Stimulated activated naive CD8-positive, alpha-beta T cell treated with anti-CD3 and anti-CD28 coated beads, Interleukin-15, amount 100 ng/mL, for 72 hours (primary cell): ENCODE measurements around the gene CYP1A2.
"Not testable (repeated sequence)": the region's sequence is repeated elsewhere in the genome, so short reads cannot be mapped to it uniquely, and the experiment has no call there.

Experiments
- ATAC-seq: fragments of 150-1000 bp; cut with Tn5 transposase; 2 replicates; pipeline ENCODE4 v1.10.0; 2021; ENCODE audit warnings: mild to moderate bottlenecking, moderate library complexity
- DNase-seq, 2 donors: peaks; one replicate each; pipeline ENCODE4 v3.0.0; 2021 to 2022
- H3K27ac Mint-ChIP-seq, 2 donors: one replicate each; pipeline ENCODE4 v1.8.0; 2022; ENCODE audit warnings: mild to moderate bottlenecking in 2 of 2, mixed read lengths in 2 of 2, moderate library complexity in 2 of 2
- H3K27me3 Mint-ChIP-seq: one replicate; pipeline ENCODE4 v1.8.0; 2022; ENCODE audit warnings: mixed read lengths
- H3K4me1 Mint-ChIP-seq: one replicate; pipeline ENCODE4 v1.8.0; 2022; ENCODE audit warnings: mild to moderate bottlenecking, mixed read lengths
- H3K4me3 Mint-ChIP-seq, 2 donors: one replicate each; pipeline ENCODE4 v1.8.0; 2022; ENCODE audit warnings: mild to moderate bottlenecking in 2 of 2, mixed read lengths in 2 of 2, moderate library complexity in 1 of 2
- H3K9me3 Mint-ChIP-seq, 2 donors: one replicate each; pipeline ENCODE4 v1.8.0; 2022; ENCODE audit warnings: mixed read lengths in 2 of 2

Gene CYP1A2

DNA sequence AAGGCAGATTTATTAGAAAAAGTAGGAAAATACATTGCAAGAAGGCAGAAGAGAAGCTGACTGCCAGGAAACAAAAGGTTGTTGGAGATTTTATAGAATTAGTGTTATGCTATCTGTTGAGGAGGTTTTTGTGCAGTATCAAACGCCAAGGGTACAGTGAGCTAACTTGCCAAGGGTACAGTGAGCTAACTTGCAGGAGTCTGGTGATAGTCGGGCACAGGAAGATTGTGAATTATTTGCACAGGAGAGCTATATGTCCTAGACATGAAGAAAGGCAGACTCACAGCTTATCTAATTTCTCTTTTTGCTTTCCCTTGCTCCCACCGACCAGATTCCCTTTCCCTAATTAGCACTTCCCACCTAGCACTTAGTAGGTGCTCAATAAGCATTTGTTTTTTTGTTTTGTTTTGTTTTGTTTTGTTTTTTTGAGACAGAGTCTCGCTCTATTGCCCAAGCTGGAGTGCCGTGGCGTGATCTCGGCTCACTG lies 30.6 kb downstream of the CYP1A2 start:
- Mint-ChIP-seq H3K9me3 (no peaks in the 10 kb centered on the region), H3K27ac (peak overlapping the region; percentile 99), H3K4me1 (peaks cover 77% of the 10 kb centered on the region), H3K4me3 (peak overlapping the region; percentile 86 to 96), H3K27me3 (no peaks in the 10 kb centered on the region)
- ATAC-seq (no peak), DNase-seq (no peak)

DNA sequence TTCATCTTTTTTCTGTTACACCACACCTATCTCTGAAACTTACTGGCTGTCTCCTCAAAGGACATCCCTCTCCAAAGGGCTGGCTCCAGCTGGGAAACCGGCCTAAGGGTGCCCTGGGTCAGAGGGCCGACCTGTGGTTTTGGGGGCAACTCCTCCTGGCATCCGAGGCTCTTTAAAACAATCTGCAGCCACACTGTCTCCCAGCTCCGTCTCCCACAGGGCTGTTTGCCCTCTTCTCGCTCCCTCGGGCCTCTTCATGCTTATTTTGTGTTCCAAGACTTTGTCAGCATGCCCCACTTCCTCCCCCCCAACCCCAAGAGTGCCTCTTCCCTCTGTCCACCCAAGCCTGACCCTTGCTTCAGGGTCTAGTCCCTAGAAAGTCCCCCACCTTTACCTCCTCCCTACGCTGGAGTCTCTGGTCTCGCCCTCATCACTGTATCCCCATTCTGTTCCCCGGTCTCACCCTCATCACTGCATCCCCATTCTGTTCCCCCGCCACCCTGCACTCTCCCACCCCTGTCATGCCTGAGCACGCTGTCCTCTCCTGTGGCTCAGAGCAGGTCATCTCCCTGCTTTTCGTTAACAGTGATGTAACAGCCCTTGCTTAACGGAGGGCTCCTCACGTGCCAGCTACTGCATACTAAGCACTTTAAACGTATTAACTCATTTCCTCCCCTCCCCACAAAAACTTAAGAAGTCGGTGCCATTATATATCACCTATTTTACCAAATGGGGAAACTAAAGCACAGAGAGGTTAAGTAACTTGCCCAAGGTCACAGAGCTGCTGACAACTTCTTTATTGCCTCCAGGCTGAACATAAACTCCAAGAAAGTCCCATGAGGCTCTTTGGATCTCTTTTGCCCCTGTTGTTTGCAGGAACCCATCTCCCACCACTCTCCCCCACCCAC lies 32.1 kb downstream of the CYP1A2 start:
- ATAC-seq (peak; percentile 38), DNase-seq (peak; percentile 45 to 69)
- no peaks in the 10 kb centered on the region for H3K27me3 Mint-ChIP-seq
- H3K27ac Mint-ChIP-seq = peak overlapping the region; percentile 92 to 97
- H3K9me3 Mint-ChIP-seq = no peaks in the 10 kb centered on the region
- H3K4me1 Mint-ChIP-seq = peaks cover 80% of the 10 kb centered on the region
- peak overlapping the region; percentile 86 to 96 for H3K4me3 Mint-ChIP-seq

DNA sequence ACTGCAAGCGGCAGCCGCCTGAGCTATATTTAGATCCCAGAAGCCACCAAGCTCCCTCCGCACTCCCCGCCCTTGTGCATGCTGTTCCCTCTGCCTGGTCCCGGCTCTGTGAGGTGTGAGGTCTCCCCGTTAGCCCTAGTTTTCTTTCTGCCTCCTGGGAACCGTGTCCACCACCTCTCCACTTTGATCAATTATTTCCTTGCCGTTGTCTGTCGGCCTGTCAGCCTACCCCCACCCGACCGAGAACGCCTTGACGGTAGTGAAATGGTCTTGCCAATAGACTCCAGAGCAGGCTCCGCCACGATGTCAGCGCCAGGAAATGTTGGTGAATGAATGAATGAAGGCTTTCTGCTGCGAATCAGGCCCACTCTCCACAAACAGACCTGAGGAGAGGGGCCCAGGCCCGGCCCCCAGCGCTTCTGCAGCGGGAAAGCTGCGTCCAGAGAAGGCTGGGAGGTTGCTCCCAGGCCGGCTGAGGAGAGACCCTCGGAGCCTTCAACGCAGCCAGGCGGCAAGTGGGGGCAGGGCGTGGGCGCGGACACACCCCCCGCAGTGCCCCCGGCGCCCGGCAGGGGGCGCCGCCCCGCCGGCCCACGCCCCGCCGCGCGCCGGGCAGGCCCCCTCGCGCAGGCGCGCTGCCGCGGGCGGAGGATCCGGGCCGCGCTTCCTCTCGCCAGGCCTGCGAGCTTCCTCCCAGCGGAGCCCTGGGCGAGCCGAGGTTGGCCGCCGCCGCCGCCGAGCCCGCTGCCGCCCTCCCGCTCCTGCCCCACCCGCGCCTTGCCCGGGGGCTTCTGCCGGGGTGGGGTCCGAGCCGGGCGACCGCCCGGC lies 33.0 kb downstream of the CYP1A2 start, which contains the start of gene CSK:
TSS of gene CSK (plus strand) at position 650 of the 828 bp plus-strand sequence. CDS start 16,218 bp downstream, outside the sequence.
- H3K4me1 Mint-ChIP-seq = peaks cover 80% of the 10 kb centered on the region
- H3K27me3 Mint-ChIP-seq = no peaks in the 10 kb centered on the region
- peak; percentile 58 for ATAC-seq
- H3K27ac Mint-ChIP-seq = peak within 1 kb of the TSS; percentile 95 to 97
- H3K9me3 Mint-ChIP-seq = no peaks in the 10 kb centered on the region
- peak; percentile 84 to 87 for DNase-seq
- H3K4me3 Mint-ChIP-seq = peak within 1 kb of the TSS; percentile 86 to 98

DNA sequence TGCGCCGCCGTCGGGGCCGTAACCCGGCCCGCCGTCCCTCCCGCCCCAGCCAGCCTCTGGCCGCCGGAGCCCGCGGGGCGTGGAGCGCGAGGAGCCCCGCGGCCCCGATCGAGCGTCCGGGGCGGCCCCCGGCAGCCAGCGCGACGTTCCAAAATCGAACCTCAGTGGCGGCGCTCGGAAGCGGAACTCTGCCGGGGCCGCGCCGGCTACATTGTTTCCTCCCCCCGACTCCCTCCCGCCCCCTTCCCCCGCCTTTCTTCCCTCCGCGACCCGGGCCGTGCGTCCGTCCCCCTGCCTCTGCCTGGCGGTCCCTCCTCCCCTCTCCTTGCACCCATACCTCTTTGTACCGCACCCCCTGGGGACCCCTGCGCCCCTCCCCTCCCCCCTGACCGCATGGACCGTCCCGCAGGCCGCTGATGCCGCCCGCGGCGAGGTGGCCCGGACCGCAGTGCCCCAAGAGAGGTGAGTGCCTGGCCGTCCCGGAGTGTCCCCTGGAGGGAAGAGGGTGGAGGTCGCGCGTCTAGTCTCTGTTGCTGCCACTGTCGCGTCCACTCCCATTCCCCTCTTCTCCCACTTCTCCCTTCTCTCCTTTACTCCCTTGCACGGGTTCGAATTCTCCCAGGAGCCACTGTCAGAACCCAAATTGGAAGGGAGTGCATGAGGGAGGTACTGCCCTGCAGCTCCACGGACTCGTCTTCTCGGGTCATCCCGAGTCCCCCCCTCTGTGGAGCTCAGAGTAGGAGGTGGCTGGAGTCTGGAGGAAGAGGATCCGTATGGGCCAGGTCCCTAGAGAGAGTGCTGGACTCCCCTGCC lies 33.8 kb downstream of the CYP1A2 start:
- Mint-ChIP-seq H3K4me3 (peak overlapping the region; percentile 82 to 98), H3K9me3 (no peaks in the 10 kb centered on the region), H3K4me1 (peaks cover 80% of the 10 kb centered on the region), H3K27ac (peak overlapping the region; percentile 93 to 95), H3K27me3 (no peaks in the 10 kb centered on the region)
- peak in 1 of 2 donors; percentile 64 for DNase-seq
- peak; percentile 14 for ATAC-seq

DNA sequence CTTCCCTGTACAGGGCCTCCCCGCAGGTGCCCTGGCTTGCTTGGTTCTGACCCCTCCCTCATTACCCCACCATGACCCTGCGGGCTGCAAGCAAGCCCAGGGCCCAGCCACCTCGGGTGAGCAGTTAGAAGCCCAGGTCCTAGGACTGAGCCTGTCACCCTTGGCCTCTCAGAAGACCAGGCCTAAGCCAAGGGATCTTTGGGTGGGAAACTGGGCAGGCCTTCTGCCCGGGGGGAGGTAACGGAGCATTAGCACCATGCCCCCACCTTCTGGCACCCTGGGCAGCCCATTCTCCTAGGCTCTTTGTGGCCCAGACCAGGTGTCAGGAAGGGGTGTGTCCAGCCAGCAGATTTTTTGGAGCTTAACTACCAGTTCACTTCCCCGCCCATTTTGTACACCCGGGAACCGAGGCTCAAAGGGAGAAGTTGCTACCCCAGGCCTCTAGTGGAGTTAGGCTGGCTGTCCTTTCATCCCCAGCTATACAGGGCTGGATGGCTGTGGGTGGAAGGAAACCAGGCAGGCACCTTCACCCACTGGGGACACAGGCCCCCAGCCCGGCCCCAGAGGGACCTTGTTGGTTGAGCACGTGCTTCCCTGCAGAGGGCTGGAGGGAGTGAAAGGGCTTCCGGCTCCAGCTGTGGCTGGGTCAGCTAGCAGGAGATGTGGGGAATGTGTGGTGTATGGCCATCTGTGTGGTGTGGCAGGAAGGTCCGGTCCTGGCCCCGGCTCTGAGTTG lies 34.6 kb downstream of the CYP1A2 start:
- H3K27me3 Mint-ChIP-seq = no peaks in the 10 kb centered on the region
- DNase-seq = peak in 1 of 2 donors; percentile 53
- no peaks in the 10 kb centered on the region for H3K9me3 Mint-ChIP-seq
- H3K27ac Mint-ChIP-seq = peak overlapping the region; percentile 93 to 95
- no peak for ATAC-seq
- H3K4me1 Mint-ChIP-seq = peaks cover 80% of the 10 kb centered on the region
- peak overlapping the region; percentile 82 to 98 for H3K4me3 Mint-ChIP-seq

DNA sequence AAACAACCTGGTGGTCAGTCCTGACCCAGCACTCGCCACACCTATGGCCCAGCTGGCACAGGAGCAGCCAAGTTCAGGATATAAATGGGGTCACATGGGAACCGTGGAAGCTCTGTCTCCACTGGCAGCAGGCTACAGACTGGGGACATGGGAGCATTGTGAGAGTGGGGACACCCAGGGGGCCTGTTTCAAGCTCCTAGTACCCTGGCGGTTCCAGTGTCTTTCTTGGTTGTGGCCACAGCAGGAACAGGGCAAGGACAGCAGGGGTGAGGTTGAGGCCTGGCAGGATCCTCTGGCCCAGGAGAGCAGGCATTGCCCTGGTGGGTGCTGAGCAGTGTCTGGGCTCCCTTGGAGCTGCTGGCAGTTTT lies 35.1 kb downstream of the CYP1A2 start:
- DNase-seq (peak in 1 of 2 donors; percentile 34), ATAC-seq (no peak)
- Mint-ChIP-seq H3K4me1 (peaks cover 80% of the 10 kb centered on the region), H3K4me3 (peak overlapping the region; percentile 82 to 98), H3K27ac (peak overlapping the region; percentile 92 to 93), H3K9me3 (no peaks in the 10 kb centered on the region), H3K27me3 (no peaks in the 10 kb centered on the region)

DNA sequence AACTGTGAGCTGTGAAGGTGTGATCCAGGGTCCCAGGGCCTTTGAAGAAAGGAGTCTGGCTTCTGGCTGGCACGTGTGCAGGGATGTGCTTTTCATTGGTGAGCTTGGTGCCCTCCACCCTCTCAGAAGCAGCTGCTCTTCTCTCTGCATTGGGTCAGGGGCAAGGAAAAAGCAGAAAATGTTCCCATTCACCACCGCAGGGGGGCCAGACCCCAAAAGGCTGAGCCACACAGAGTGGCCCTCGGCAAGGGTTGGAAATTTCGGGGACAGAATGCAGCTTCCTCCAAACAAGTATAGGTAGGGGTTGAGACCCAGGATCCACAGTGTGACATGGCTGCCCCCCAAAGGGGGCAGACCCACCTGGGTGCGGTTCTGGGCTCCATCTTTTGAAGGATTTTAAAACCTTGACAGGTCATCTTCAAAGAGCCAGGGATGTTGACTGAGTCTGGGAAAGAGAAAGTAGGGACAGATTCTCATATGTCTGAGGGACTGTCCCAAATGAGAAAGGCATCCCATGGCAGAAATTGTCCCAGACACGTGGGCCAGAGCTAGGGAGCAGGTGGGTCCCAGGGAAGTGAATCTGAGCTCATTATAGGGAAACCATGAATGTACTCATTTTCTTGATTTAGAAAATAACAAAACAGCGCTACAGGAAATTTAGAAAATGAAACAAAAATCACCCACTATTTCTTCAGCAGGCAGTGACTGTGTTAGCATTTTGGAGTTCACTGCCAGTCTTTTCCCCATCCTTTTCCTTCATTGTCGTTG lies 36.0 kb downstream of the CYP1A2 start:
- no peak for ATAC-seq
- no peaks in the 10 kb centered on the region for H3K27me3 Mint-ChIP-seq

DNA sequence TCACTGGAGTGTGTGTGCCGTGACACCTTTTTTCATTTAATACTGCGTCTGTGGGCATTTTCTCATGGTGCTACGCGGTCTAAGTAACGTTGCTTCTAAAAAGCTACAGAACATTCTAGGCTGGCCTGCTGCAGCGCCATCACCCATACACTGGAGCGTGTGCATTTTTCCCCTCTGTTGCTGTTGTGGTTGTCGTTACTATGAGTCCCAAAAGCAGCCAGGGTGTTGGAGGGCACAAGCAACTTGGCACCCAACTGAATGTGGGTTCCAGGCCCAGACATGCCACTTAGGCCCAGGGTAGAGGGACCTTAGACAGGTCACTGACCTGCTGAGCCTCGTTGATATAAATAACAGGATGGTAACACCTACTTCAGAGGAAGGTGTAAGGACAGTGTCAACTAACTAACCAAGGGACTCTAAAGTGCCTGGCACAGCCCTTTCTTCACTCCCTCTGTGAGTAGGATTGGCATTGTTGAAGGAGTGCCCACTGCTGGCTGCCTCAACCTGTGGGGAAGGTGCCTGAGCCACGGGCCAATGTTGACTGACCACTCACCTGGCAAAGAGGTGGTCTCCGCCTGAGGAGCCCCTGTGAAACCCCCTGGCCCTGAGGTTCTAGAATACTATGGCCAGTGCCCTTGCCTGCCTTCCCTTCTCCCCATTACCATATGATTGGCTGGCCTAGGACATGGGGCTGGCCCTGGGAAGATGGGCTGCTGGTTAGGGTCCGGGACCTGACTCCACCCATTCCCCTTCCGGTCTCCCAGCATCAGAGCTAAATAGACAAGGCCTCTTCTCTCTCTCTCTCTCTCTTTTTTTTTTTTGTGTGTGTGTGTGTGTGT lies 36.8 kb downstream of the CYP1A2 start:
- Mint-ChIP-seq H3K4me3 (peak overlapping the region; percentile 82 to 98), H3K27ac (peak overlapping the region; percentile 87 to 95), H3K9me3 (no peaks in the 10 kb centered on the region), H3K27me3 (no peaks in the 10 kb centered on the region), H3K4me1 (peaks cover 80% of the 10 kb centered on the region)
- ATAC-seq (no peak), DNase-seq (peak in 1 of 2 donors; percentile 67)

More for the DNA sequence above, 36.0 kb downstream of the CYP1A2 start:
- H3K4me3 Mint-ChIP-seq = peak overlapping the region; percentile 82 to 98
- DNase-seq = peak in 1 of 2 donors; percentile 24
- H3K27ac Mint-ChIP-seq = peak overlapping the region; percentile 87 to 95
- peaks cover 80% of the 10 kb centered on the region for H3K4me1 Mint-ChIP-seq
- no peaks in the 10 kb centered on the region for H3K9me3 Mint-ChIP-seq

DNA sequence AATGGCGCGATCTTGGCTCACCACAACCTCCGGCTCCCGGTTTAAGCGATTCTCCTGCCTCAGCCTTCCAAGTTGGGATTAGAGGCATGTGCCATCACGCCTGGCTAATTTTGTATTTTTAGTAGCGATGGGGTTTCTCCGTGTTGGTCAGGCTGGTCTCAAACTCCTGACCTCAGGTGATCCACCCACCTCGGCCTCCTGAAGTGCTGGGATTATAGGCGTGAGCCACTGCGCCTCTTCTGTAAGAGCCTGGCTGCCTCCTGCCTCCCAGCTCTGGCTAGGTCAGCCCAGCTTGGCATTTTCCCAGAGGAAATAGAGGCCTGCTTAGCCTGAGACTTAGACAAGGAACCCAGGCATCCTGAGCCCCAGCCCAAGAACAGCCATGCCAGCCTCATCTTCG lies 37.4 kb downstream of the CYP1A2 start:
- not testable (repeated sequence) for H3K9me3 Mint-ChIP-seq, H3K27me3 Mint-ChIP-seq, DNase-seq, ATAC-seq
- Mint-ChIP-seq H3K27ac (peak overlapping the region; percentile 48 to 90), H3K4me1 (peaks cover 80% of the 10 kb centered on the region), H3K4me3 (peak overlapping the region; percentile 82 to 98)

DNA sequence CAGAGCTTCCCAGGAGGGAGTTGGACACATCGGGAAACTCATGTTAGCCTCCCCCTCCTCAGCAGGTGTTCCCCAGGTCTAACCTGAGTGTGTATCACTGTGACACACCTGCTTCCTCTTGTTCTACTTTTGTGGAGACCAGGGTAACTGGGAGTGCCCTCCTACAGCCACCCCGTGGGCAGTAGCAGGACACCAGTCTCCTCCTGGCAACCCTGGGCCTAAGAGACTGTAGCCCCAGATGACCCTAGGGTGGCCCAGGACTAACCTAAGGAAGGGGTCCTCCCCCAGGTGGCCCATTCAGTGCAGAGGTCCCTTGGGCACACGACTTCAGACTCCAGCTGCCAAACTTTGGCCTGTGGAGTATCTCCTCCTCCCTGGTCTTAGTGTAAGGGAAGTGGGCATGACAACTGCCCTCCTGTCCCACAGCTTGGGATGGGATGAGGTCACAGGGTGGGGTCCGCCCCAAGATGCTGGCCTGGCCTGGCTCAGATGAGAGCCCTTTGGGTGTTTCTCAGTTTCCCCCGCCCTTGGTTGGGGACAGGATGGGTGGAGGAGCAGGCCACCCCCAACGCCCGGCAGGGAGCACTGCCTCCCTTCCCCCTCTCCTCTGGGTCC lies 38.0 kb downstream of the CYP1A2 start:
- H3K4me1 Mint-ChIP-seq = peaks cover 80% of the 10 kb centered on the region
- no peaks in the 10 kb centered on the region for H3K9me3 Mint-ChIP-seq
- H3K27ac Mint-ChIP-seq = peak overlapping the region; percentile 90 to 92
- DNase-seq = peak in 1 of 2 donors; percentile 33
- ATAC-seq = no peak
- no peaks in the 10 kb centered on the region for H3K27me3 Mint-ChIP-seq
- peak overlapping the region; percentile 82 to 98 for H3K4me3 Mint-ChIP-seq

DNA sequence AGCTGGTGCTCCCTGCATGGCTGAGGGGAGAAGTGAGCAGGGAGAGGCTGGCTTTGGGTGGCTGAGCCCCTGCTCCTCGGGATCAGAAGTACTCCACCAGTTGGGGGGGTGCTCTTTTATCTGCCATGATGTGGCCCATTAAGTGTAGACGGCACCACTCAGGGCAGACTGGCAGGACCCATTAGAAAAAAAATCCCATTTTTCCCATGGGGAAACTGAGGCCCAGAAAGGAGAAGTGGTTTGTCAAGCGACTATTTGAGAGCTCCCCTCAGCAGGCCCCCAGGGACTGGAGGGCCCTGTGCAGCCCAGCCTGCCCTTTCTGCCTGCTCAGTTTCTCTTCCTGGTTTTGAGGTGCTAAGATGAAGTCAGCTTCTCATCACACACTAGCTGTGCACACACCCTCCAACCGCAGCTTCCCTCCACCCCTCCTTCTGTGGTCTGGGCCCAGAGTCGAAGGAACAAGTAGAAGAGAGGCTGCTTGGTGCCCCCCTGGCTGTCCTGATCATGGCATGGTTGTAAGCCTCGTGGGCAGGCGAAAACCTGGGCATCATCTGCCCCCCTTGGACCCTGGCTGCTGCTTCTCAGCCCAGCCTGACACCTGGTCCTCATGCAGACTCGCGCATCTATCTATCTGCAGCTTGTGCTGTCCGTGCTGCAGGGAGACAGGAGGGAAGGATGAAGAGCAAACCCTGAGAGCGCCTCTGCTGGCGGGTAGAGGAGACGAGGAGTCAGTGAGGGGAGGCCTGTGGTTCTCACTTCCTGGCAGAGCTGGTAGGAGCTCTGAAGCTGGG lies 38.8 kb downstream of the CYP1A2 start:
- peak; percentile 93 to 96 for DNase-seq
- Mint-ChIP-seq H3K27ac (peak overlapping the region; percentile 90 to 92), H3K4me1 (peaks cover 88% of the 10 kb centered on the region), H3K27me3 (no peaks in the 10 kb centered on the region), H3K4me3 (peak overlapping the region; percentile 82 to 98), H3K9me3 (no peaks in the 10 kb centered on the region)
- peak; percentile 85 for ATAC-seq
